ENCODE measurements around the gene VTCN1. TPM values are rescaled to one million over a fixed set of nuclear protein-coding genes. Genes with fewer than 3 reads are reported as not detected.

The VTCN1 gene
- total and polyA plus RNA-seq, 2 of the 8 experiments (the other 6 are each of a cell fraction or from before 2014, with no cell fraction given), result 0.32 TPM; not detected in 1

GRCh38 chr1:117215019-117215418 is 4.3 kb upstream of the VTCN1 start:
- no peak for FAIRE-seq
- H3K23ac ChIP-seq (ENCODE audit: insufficient read length), result no peak overlapping the region
- WGBS, 2 experiments (ENCODE audit: extremely low coverage in 1 of 2, insufficient coverage in 1 of 2, insufficient read length in 1 of 2, insufficient replicate concordance in 2 of 2, low coverage in 1 of 2, low lambda C conversion rate in 2 of 2, missing lambda C conversion rate in 1 of 2), result 85% methylated on average over 3 of the region's 3 CpGs; no CpG with 5 or more reads in 1 of the 2 experiments
- TF ChIP-seq SIX5 (IDR thresholded peaks at IDR 0.05; ENCODE audit: low read depth, low read length), result no peak
- TF ChIP-seq KDM5A (IDR thresholded peaks at IDR 0.05; ENCODE audit: low read length), result no peak
- no peak for TF ChIP-seq NRF1 (IDR thresholded peaks at IDR 0.05; ENCODE audit: low read depth, low read length)
- TF ChIP-seq TAF1 (IDR thresholded peaks at IDR 0.05; ENCODE audit: low read depth, low read length), result no peak
- no peak for TF ChIP-seq ATF2 (IDR thresholded peaks at IDR 0.05; ENCODE audit: low read length)
- TF ChIP-seq RAD21 (IDR thresholded peaks at IDR 0.05 in 1 of 2, conservative IDR thresholded peaks at IDR 0.05 in 1 of 2; ENCODE audit: low read depth in 2 of 2, low read length in 2 of 2), result no peak
- no peak for TF ChIP-seq JUND (IDR thresholded peaks at IDR 0.05; ENCODE audit: low read length)
- no peak for TF ChIP-seq TBP (IDR thresholded peaks at IDR 0.05; ENCODE audit: low read depth, low read length)
- TF ChIP-seq EGR1 (IDR thresholded peaks at IDR 0.05; ENCODE audit: borderline replicate concordance, low read depth, low read length), result no peak
- no peak for TF ChIP-seq RNF2 (IDR thresholded peaks at IDR 0.05; ENCODE audit: borderline replicate concordance, low read depth, low read length, missing control alignments, poor library complexity, severe bottlenecking)
- no peak for TF ChIP-seq SRF (IDR thresholded peaks at IDR 0.05; ENCODE audit: low read depth, low read length)
- TF ChIP-seq TCF12 (IDR thresholded peaks at IDR 0.05; ENCODE audit: low read depth, low read length), result no peak
- no peak for TF ChIP-seq HDAC6 (IDR thresholded peaks at IDR 0.05; ENCODE audit: low read depth, low read length)

More at GRCh38 chr1:117215019-117215418, 4.3 kb upstream of the VTCN1 start:
- Histone ChIP-seq H4K8ac (ENCODE audit: extremely low read depth, insufficient read depth, low read length) (no peak overlapping the region), H3K27ac (ENCODE audit: low read depth, low read length) (no peak overlapping the region), H3K79me1 (ENCODE audit: low read depth, low read length) (no peaks in the 10 kb centered on the region), H3K23me2 (ENCODE audit: low read depth, low read length) (no peaks in the 10 kb centered on the region), H2BK20ac (ENCODE audit: low read length) (no peak overlapping the region), H2BK5ac (ENCODE audit: low read depth, low read length) (no peak overlapping the region), H4K20me1 (replicated peaks in 1 of 2; ENCODE audit: control insufficient read depth in 1 of 2, insufficient read depth in 2 of 2, low read length in 2 of 2) (no peaks in the 10 kb centered on the region), H3K4me3 (ENCODE audit: extremely low read depth in 1 of 4, insufficient read depth in 2 of 4, low read depth in 3 of 4, low read length in 4 of 4) (no peak overlapping the region), H3K36me3 (ENCODE audit: control insufficient read depth in 2 of 4, insufficient read depth in 4 of 4, low read length in 3 of 4) (no peaks in the 10 kb centered on the region), H3K56ac (replicated peaks; ENCODE audit: insufficient read length, low read depth, low read length) (no peak overlapping the region), H2AK5ac (ENCODE audit: low read depth, low read length) (no peak overlapping the region), H4K5ac (ENCODE audit: insufficient read length, low read depth, low read length) (no peak overlapping the region), H3K18ac (ENCODE audit: extremely low read depth, low read length) (no peak overlapping the region), H2BK12ac (ENCODE audit: low read depth, low read length) (no peak overlapping the region), H3K9me3 (ENCODE audit: insufficient read depth in 2 of 2, low read depth in 1 of 2, low read length in 1 of 2) (peaks cover 9 to 19% of the 10 kb centered on the region in 2 experiments; a peak in 3 of 4 replicates), H2AFZ (ENCODE audit: low read length) (no peak overlapping the region), H2BK15ac (ENCODE audit: low read length) (no peak overlapping the region), H3K27me3 (replicated peaks in 1 of 4; ENCODE audit: control insufficient read depth in 3 of 4, extremely low read depth in 1 of 4, insufficient read depth in 3 of 4, low read length in 3 of 4) (no peaks in the 10 kb centered on the region), H2BK120ac (replicated peaks; ENCODE audit: low read depth, low read length) (no peak overlapping the region), H3K4me1 (replicated peaks in 1 of 4; ENCODE audit: control insufficient read depth in 3 of 4, insufficient read depth in 4 of 4, low read length in 3 of 4) (no peaks in the 10 kb centered on the region), H3K79me2 (ENCODE audit: control insufficient read depth in 1 of 2, insufficient read depth in 2 of 2, low read length in 2 of 2) (no peaks in the 10 kb centered on the region), H3K9ac (replicated peaks in 1 of 4; ENCODE audit: extremely low read depth in 1 of 4, low read depth in 3 of 4, low read length in 3 of 4) (no peak overlapping the region), H3K4ac (replicated peaks; ENCODE audit: insufficient read length, low read depth, low read length) (no peak overlapping the region), H3K4me2 (ENCODE audit: insufficient read depth in 1 of 2, low read depth in 2 of 2, low read length in 2 of 2) (no peak overlapping the region), H4K91ac (replicated peaks; ENCODE audit: insufficient read length, low read length) (no peak overlapping the region), H3K14ac (ENCODE audit: insufficient read length) (no peak overlapping the region)
- CTCF ChIA-PET (ENCODE audit: partially characterized antibody), result interaction anchor here (1.0 to 1.2 kb wide), 2 partner anchors 70 to 87 kb away, joined by 3 to 5 read pairs; no protein-coding TSS in a partner anchor
- POLR2A ChIA-PET (ENCODE audit: partially characterized antibody), result no interaction called here
- no peak for DNase-seq (ENCODE audit: low read depth in 1 of 2, low spot score in 2 of 2)

Measured in H1 (cell line).